ENCODE data around the gene MITF. TPM values are rescaled to one million over a fixed set of nuclear protein-coding genes. Genes with fewer than 3 reads are reported as not detected.

MITF gene
- total RNA-seq, 1 experiment from 2014 or later, result 40.3 TPM

- Mint-ChIP-seq H3K27ac (ENCODE audit: unreplicated experiment) (no peak overlapping the region), H3K4me3 (ENCODE audit: low read depth, unreplicated experiment) (peak overlapping the region; percentile 16), H3K27me3 (ENCODE audit: unreplicated experiment) (no peaks in the 10 kb centered on the region), H3K9me3 (ENCODE audit: low read depth, unreplicated experiment) (no peaks in the 10 kb centered on the region), H3K4me1 (ENCODE audit: low read depth, unreplicated experiment) (peaks cover 67% of the 10 kb centered on the region), H3K36me3 (ENCODE audit: insufficient read depth, unreplicated experiment) (no peaks in the 10 kb centered on the region)
- TF ChIP-seq CTCF (IDR thresholded peaks at IDR 0.05; ENCODE audit: unreplicated experiment), result no peak
- no TSS peak for BruUV-seq (replicated peaks)
- intact Hi-C loops (cut with micrococcal nuclease; ENCODE audit: unreplicated experiment), result no loop called here
- CTCF ChIA-PET, result interaction anchor here (0.5 kb wide), 1 partner anchor 422 kb away, joined by 3 read pairs; no protein-coding TSS in a partner anchor
- DNase-seq, result no peak
Measured at GRCh38 chr3:69764121-69764741, 25.0 kb downstream of the MITF start.

GRCh38 chr3:69764861-69765260 is 25.6 kb downstream of the MITF start:
- no peak for DNase-seq
- CTCF ChIA-PET, result interaction anchor here (0.5 to 1.5 kb wide), 2 partner anchors 20 to 421 kb away, joined by 3 read pairs; no protein-coding TSS in a partner anchor
- no peaks in the 10 kb centered on the region for H3K9me3 Mint-ChIP-seq (ENCODE audit: low read depth, unreplicated experiment)
- peaks cover 73% of the 10 kb centered on the region for H3K4me1 Mint-ChIP-seq (ENCODE audit: low read depth, unreplicated experiment)
- intact Hi-C loops (cut with micrococcal nuclease; ENCODE audit: unreplicated experiment), result no loop called here
- H3K27ac Mint-ChIP-seq (ENCODE audit: unreplicated experiment), result no peak overlapping the region
- no peaks in the 10 kb centered on the region for H3K27me3 Mint-ChIP-seq (ENCODE audit: unreplicated experiment)
- TF ChIP-seq CTCF (IDR thresholded peaks at IDR 0.05; ENCODE audit: unreplicated experiment), result no peak
- no peaks in the 10 kb centered on the region for H3K36me3 Mint-ChIP-seq (ENCODE audit: insufficient read depth, unreplicated experiment)
- no TSS peak for BruUV-seq (replicated peaks)
- H3K4me3 Mint-ChIP-seq (ENCODE audit: low read depth, unreplicated experiment), result peak overlapping the region; percentile 16

- intact Hi-C loops (cut with micrococcal nuclease; ENCODE audit: unreplicated experiment), result no loop called here
- Mint-ChIP-seq H3K27ac (ENCODE audit: unreplicated experiment) (no peak overlapping the region), H3K4me1 (ENCODE audit: low read depth, unreplicated experiment) (peaks cover 78% of the 10 kb centered on the region), H3K36me3 (ENCODE audit: insufficient read depth, unreplicated experiment) (no peaks in the 10 kb centered on the region), H3K27me3 (ENCODE audit: unreplicated experiment) (no peaks in the 10 kb centered on the region), H3K4me3 (ENCODE audit: low read depth, unreplicated experiment) (no peak overlapping the region), H3K9me3 (ENCODE audit: low read depth, unreplicated experiment) (no peaks in the 10 kb centered on the region)
- TF ChIP-seq CTCF (IDR thresholded peaks at IDR 0.05; ENCODE audit: unreplicated experiment), result no peak
- BruUV-seq (replicated peaks), result no TSS peak
- DNase-seq, result no peak
- CTCF ChIA-PET, result interaction anchor here (1.5 kb wide), 1 partner anchor 18 kb away, joined by 3 read pairs; no protein-coding TSS in a partner anchor
Measured at GRCh38 chr3:69766638-69767037, 27.4 kb downstream of the MITF start.

- Mint-ChIP-seq H3K27ac (ENCODE audit: unreplicated experiment) (no peak overlapping the region), H3K4me3 (ENCODE audit: low read depth, unreplicated experiment) (no peak overlapping the region), H3K9me3 (ENCODE audit: low read depth, unreplicated experiment) (no peaks in the 10 kb centered on the region), H3K36me3 (ENCODE audit: insufficient read depth, unreplicated experiment) (no peaks in the 10 kb centered on the region), H3K4me1 (ENCODE audit: low read depth, unreplicated experiment) (peaks cover 76% of the 10 kb centered on the region), H3K27me3 (ENCODE audit: unreplicated experiment) (no peaks in the 10 kb centered on the region)
- DNase-seq, result no peak
- CTCF ChIA-PET, result no interaction called here
- TF ChIP-seq CTCF (IDR thresholded peaks at IDR 0.05; ENCODE audit: unreplicated experiment), result no peak
- intact Hi-C loops (cut with micrococcal nuclease; ENCODE audit: unreplicated experiment), result no loop called here
- BruUV-seq (replicated peaks), result no TSS peak
Measured at GRCh38 chr3:69767571-69767970, 28.3 kb downstream of the MITF start.

All from Calu3 (cell line).